GM23338 (cell line): ENCODE results near the gene MUC6. TPM values are rescaled to one million over a fixed set of nuclear protein-coding genes. Genes with fewer than 3 reads are reported as not detected.
A peak's percentile ranks its signal among the peaks of the same experiment; 100 is the strongest.

ENCODE experiments used
- ATAC-seq: fragments of 200-7000 bp; cut with Tn5 transposase; 3 replicates; pipeline ENCODE4 v1.9.1; 2020
- DNase-seq: peaks from one replicate; pipeline ENCODE4 v3.0.0-alpha.2; 2015; ENCODE audit warnings: low spot score
- H2AFZ ChIP-seq: fragments of 200-600 bp; sonication (generic); 2 replicates; pipeline ENCODE4 v1.8.0; 2016; ENCODE audit warnings: antibody characterized with exemption, mild to moderate bottlenecking, moderate library complexity
- H3F3A ChIP-seq: fragments of 200-600 bp; sonication (generic); replicated peaks from 2 replicates; pipeline ENCODE4 v1.8.0; 2017; ENCODE audit warnings: antibody characterized with exemption, mixed run types, low read depth
- H3K27ac ChIP-seq: fragments of 200-600 bp; sonication (generic); 2 replicates; pipeline ENCODE4 v1.6.1; 2016; ENCODE audit warnings: low read depth
- H3K27me3 ChIP-seq: fragments of 200-600 bp; sonication (generic); 2 replicates; pipeline ENCODE4 v1.8.0; 2016; ENCODE audit warnings: mild to moderate bottlenecking, mixed run types, moderate library complexity; ENCODE audit not compliant: insufficient read depth
- H3K36me3 ChIP-seq: fragments of 200-600 bp; sonication (generic); 2 replicates; pipeline ENCODE4 v1.8.0; 2016; ENCODE audit warnings: mild to moderate bottlenecking; ENCODE audit not compliant: insufficient read depth
- H3K4me1 ChIP-seq: fragments of 200-600 bp; sonication (generic); 2 replicates; pipeline ENCODE4 v1.8.0; 2016; ENCODE audit warnings: mild to moderate bottlenecking, moderate library complexity; ENCODE audit not compliant: insufficient read depth
- H3K4me2 ChIP-seq: fragments of 200-600 bp; sonication (generic); 2 replicates; pipeline ENCODE4 v1.7.1; 2017; ENCODE audit warnings: mixed run types
- H3K4me3 ChIP-seq: fragments of 200-600 bp; sonication (generic); 2 replicates; pipeline ENCODE4 v1.6.1; 2016; ENCODE audit warnings: mixed run types
- H3K79me2 ChIP-seq: fragments of 200-600 bp; sonication (generic); replicated peaks from 2 replicates; pipeline ENCODE4 v1.8.0; 2017; ENCODE audit warnings: mild to moderate bottlenecking; ENCODE audit not compliant: insufficient read depth
- H3K9me2 ChIP-seq: fragments of 200-600 bp; sonication (generic); 2 replicates; pipeline ENCODE4 v1.8.0; 2017; ENCODE audit not compliant: insufficient read depth
- H4K20me1 ChIP-seq: fragments of 200-600 bp; sonication (generic); replicated peaks from 2 replicates; pipeline ENCODE4 v1.8.0; 2017; ENCODE audit warnings: mild to moderate bottlenecking; ENCODE audit not compliant: insufficient read depth
- H3K27ac Mint-ChIP-seq: 2 replicates; pipeline ENCODE4 v1.8.0; 2020; ENCODE audit warnings: inconsistent platforms, mild to moderate bottlenecking, moderate library complexity, mixed read lengths
- H3K27me3 Mint-ChIP-seq: 3 replicates; pipeline ENCODE4 v1.8.0; 2022; ENCODE audit warnings: low read depth, mild to moderate bottlenecking, moderate library complexity, mixed read lengths, inconsistent platforms; ENCODE audit not compliant: insufficient read depth, poor library complexity
- H3K36me3 Mint-ChIP-seq: 3 replicates; pipeline ENCODE4 v1.8.0; 2021; ENCODE audit warnings: low read depth, mild to moderate bottlenecking, inconsistent platforms, moderate library complexity, mixed read lengths
- H3K4me1 Mint-ChIP-seq: 3 replicates; pipeline ENCODE4 v1.8.0; 2020; ENCODE audit warnings: mild to moderate bottlenecking, inconsistent platforms, mixed read lengths
- H3K4me3 Mint-ChIP-seq: 3 replicates; pipeline ENCODE4 v1.8.0; 2021; ENCODE audit warnings: moderate library complexity, mild to moderate bottlenecking, inconsistent platforms, mixed read lengths
- H3K9me3 Mint-ChIP-seq: 3 replicates; pipeline ENCODE4 v1.8.0; 2020; ENCODE audit warnings: moderate library complexity, mild to moderate bottlenecking, inconsistent platforms, mixed read lengths
- EZH2phosphoT487 ChIP-seq: fragments of 200-600 bp; sonication (generic); IDR thresholded peaks from one replicate; pipeline ENCODE4 v1.8.1; 2018; ENCODE audit warnings: antibody characterized with exemption; ENCODE audit not compliant: unreplicated experiment
- JUNB ChIP-seq: IDR thresholded peaks from one replicate; pipeline ENCODE4 v1.6.1; 2016; ENCODE audit warnings: antibody characterized with exemption; ENCODE audit not compliant: unreplicated experiment
- POLR2AphosphoS5 ChIP-seq: IDR thresholded peaks from 2 replicates; pipeline ENCODE4 v1.6.1; 2016; ENCODE audit warnings: antibody characterized with exemption, low read depth
- ZNF331 ChIP-seq: fragments of 250-450 bp; sonication (Bioruptor Pico); IDR thresholded peaks from 2 replicates; pipeline ENCODE4 v1.5.0; 2020; ENCODE audit warnings: low read depth, mild to moderate bottlenecking, moderate library complexity
- polyA plus RNA-seq: library from polyadenylated mRNA; unstranded; fragments of >200 nt; fragmentation: Nextera tagmentation; extraction: Ambion mirVana; gene quantifications from 2 replicates; pipeline ENCODE4 v1.2.1, GENCODE V29; 2016
- total RNA-seq: library from RNA; depleted of rRNA; stranded (reverse); fragments of >200 nt; shearing (Covaris generic); gene quantifications from 2 replicates; pipeline ENCODE4 v1.2.3, GENCODE V29; 2014
- TF ChIP-seq, protein P1 (sequence below): fragments of 250-450 bp; sonication (Bioruptor Pico); IDR thresholded peaks from 2 replicates; pipeline ENCODE4 v1.5.0; 2020; ENCODE audit warnings: mild to moderate bottlenecking, moderate library complexity
- TF ChIP-seq, protein P2 (sequence below), 2 experiments: fragments of 200-600 bp in 1 of 2; sonication (generic) in 1 of 2; conservative IDR thresholded peaks; 2 replicates each; pipeline versions ENCODE4 v1.5.1 to v1.6.1; 2016 to 2017; ENCODE audit warnings: antibody characterized with exemption in 2 of 2, low read depth in 2 of 2, mild to moderate bottlenecking in 2 of 2, moderate library complexity in 1 of 2
- TF ChIP-seq, protein P3 (sequence below): IDR thresholded peaks from one replicate; pipeline ENCODE4 v1.6.1; 2018; ENCODE audit warnings: antibody characterized with exemption; ENCODE audit not compliant: unreplicated experiment

The MUC6 gene
- total and polyA plus RNA-seq, 2 experiments from 2014 or later = not detected

DNA sequence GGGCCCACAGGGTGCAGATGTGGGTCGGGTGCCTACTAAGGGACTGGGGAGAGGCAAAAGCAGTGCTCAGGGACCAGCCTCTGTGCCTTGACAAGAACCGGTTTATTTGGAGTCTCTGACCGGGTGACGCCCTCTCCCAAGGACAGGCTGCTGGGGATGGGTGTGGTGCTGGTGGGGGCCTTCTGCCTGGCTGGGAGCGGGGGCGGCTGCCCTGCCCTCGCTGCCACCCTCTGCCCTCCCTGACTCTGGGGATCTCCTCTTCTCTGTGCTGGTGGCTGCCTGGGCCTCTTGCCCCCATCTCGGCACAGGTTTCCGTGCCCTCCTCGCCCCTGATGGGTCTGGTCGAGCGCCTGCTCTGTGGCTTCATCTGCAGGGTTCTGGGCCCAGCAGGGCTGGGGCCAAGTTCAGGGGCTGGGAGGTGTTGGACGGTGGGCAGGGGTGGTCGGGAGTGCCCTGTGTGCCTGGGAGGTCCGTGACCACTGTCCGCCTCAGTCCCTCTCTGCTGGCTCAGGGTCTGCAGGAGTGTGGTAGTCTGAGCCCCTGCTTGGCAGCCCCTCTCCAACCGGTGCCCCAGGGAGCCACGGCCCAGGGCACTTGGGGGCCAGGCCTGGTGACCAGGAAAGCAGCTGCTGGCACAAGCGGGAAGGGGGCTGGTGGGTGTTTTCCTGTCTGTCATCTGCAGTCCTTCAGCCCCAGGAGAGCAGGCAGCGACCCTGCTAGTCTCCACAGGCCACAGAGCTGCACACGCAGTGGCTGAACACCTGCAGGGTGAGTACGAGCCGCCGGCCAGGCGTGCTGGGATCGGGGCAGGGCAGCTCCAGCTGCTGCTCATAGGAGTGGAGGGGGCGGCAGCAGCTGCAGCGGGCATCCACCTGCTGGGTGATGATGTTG is 23.5 kb downstream of the MUC6 start:
- no peak overlapping the region for H2AFZ ChIP-seq
- H3K36me3 Mint-ChIP-seq = peaks cover 33% of the 10 kb centered on the region

GRCh38 chr11:1012291-1012690 is 24.2 kb downstream of the MUC6 start:
- no peak overlapping the region for H2AFZ ChIP-seq
- no peak overlapping the region for H3K27ac ChIP-seq
- DNase-seq (no peak), ATAC-seq (no peak)
- no peaks in the 10 kb centered on the region for H3K4me1 ChIP-seq
- H3K27me3 ChIP-seq = no peaks in the 10 kb centered on the region
- peaks cover 27% of the 10 kb centered on the region for H3K36me3 Mint-ChIP-seq
- no peaks in the 10 kb centered on the region for H3K4me1 Mint-ChIP-seq
- H3K27ac Mint-ChIP-seq = no peak overlapping the region
- peaks cover 14% of the 10 kb centered on the region for H3K27me3 Mint-ChIP-seq
- no peaks in the 10 kb centered on the region for H3K36me3 ChIP-seq
- no peak overlapping the region for H3K4me3 Mint-ChIP-seq
- H3K79me2 ChIP-seq = no peaks in the 10 kb centered on the region
- no peak overlapping the region for H3K4me3 ChIP-seq
- no peak overlapping the region for H3K4me2 ChIP-seq
- peaks cover 13% of the 10 kb centered on the region for H3K9me3 Mint-ChIP-seq
- no peaks in the 10 kb centered on the region for H3F3A ChIP-seq
- H4K20me1 ChIP-seq = no peaks in the 10 kb centered on the region; the same call in 1 of the 2 replicates
- H3K9me2 ChIP-seq = no peaks in the 10 kb centered on the region
- TF ChIP-seq, protein P1, sequence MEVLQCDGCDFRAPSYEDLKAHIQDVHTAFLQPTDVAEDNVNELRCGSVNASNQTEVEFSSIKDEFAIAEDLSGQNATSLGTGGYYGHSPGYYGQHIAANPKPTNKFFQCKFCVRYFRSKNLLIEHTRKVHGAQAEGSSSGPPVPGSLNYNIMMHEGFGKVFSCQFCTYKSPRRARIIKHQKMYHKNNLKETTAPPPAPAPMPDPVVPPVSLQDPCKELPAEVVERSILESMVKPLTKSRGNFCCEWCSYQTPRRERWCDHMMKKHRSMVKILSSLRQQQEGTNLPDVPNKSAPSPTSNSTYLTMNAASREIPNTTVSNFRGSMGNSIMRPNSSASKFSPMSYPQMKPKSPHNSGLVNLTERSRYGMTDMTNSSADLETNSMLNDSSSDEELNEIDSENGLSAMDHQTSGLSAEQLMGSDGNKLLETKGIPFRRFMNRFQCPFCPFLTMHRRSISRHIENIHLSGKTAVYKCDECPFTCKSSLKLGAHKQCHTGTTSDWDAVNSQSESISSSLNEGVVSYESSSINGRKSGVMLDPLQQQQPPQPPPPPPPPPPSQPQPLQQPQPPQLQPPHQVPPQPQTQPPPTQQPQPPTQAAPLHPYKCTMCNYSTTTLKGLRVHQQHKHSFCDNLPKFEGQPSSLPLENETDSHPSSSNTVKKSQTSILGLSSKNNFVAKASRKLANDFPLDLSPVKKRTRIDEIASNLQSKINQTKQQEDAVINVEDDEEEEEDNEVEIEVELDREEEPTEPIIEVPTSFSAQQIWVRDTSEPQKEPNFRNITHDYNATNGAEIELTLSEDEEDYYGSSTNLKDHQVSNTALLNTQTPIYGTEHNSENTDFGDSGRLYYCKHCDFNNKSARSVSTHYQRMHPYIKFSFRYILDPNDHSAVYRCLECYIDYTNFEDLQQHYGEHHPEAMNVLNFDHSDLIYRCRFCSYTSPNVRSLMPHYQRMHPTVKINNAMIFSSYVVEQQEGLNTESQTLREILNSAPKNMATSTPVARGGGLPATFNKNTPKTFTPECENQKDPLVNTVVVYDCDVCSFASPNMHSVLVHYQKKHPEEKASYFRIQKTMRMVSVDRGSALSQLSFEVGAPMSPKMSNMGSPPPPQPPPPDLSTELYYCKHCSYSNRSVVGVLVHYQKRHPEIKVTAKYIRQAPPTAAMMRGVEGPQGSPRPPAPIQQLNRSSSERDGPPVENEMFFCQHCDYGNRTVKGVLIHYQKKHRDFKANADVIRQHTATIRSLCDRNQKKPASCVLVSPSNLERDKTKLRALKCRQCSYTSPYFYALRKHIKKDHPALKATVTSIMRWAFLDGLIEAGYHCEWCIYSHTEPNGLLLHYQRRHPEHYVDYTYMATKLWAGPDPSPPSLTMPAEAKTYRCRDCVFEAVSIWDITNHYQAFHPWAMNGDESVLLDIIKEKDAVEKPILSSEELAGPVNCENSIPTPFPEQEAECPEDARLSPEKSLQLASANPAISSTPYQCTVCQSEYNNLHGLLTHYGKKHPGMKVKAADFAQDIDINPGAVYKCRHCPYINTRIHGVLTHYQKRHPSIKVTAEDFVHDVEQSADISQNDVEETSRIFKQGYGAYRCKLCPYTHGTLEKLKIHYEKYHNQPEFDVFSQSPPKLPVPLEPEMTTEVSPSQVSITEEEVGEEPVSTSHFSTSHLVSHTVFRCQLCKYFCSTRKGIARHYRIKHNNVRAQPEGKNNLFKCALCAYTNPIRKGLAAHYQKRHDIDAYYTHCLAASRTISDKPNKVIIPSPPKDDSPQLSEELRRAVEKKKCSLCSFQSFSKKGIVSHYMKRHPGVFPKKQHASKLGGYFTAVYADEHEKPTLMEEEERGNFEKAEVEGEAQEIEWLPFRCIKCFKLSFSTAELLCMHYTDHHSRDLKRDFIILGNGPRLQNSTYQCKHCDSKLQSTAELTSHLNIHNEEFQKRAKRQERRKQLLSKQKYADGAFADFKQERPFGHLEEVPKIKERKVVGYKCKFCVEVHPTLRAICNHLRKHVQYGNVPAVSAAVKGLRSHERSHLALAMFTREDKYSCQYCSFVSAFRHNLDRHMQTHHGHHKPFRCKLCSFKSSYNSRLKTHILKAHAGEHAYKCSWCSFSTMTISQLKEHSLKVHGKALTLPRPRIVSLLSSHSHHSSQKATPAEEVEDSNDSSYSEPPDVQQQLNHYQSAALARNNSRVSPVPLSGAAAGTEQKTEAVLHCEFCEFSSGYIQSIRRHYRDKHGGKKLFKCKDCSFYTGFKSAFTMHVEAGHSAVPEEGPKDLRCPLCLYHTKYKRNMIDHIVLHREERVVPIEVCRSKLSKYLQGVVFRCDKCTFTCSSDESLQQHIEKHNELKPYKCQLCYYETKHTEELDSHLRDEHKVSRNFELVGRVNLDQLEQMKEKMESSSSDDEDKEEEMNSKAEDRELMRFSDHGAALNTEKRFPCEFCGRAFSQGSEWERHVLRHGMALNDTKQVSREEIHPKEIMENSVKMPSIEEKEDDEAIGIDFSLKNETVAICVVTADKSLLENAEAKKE = no peak
- TF ChIP-seq, protein P2, sequence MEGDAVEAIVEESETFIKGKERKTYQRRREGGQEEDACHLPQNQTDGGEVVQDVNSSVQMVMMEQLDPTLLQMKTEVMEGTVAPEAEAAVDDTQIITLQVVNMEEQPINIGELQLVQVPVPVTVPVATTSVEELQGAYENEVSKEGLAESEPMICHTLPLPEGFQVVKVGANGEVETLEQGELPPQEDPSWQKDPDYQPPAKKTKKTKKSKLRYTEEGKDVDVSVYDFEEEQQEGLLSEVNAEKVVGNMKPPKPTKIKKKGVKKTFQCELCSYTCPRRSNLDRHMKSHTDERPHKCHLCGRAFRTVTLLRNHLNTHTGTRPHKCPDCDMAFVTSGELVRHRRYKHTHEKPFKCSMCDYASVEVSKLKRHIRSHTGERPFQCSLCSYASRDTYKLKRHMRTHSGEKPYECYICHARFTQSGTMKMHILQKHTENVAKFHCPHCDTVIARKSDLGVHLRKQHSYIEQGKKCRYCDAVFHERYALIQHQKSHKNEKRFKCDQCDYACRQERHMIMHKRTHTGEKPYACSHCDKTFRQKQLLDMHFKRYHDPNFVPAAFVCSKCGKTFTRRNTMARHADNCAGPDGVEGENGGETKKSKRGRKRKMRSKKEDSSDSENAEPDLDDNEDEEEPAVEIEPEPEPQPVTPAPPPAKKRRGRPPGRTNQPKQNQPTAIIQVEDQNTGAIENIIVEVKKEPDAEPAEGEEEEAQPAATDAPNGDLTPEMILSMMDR (conservative IDR thresholded peaks at IDR 0.05; ENCODE audit: low read depth in 2 of 2) = no peak
- no peak for TF ChIP-seq JUNB
- TF ChIP-seq EZH2phosphoT487 = no peak
- TF ChIP-seq ZNF331 (CRISPR knock-in tag) = no peak

More for the DNA sequence above, 23.5 kb downstream of the MUC6 start:
- H3K4me2 ChIP-seq = no peak overlapping the region
- H3K4me3 Mint-ChIP-seq = no peak overlapping the region
- H3K9me3 Mint-ChIP-seq = peaks cover 20% of the 10 kb centered on the region
- H3K4me1 ChIP-seq = no peaks in the 10 kb centered on the region
- H4K20me1 ChIP-seq = no peaks in the 10 kb centered on the region
- no peaks in the 10 kb centered on the region for H3K27me3 ChIP-seq
- no peaks in the 10 kb centered on the region for H3K79me2 ChIP-seq
- DNase-seq (no peak), ATAC-seq (peak; percentile 23)
- H3K27ac ChIP-seq = no peak overlapping the region
- H3F3A ChIP-seq = no peaks in the 10 kb centered on the region
- H3K4me1 Mint-ChIP-seq = no peaks in the 10 kb centered on the region
- H3K9me2 ChIP-seq = no peaks in the 10 kb centered on the region
- TF ChIP-seq POLR2AphosphoS5 (0 out of 2 replicates have a peak, but pooled peaks have one; percentile 11), EZH2phosphoT487 (no peak)
- TF ChIP-seq, protein P3, sequence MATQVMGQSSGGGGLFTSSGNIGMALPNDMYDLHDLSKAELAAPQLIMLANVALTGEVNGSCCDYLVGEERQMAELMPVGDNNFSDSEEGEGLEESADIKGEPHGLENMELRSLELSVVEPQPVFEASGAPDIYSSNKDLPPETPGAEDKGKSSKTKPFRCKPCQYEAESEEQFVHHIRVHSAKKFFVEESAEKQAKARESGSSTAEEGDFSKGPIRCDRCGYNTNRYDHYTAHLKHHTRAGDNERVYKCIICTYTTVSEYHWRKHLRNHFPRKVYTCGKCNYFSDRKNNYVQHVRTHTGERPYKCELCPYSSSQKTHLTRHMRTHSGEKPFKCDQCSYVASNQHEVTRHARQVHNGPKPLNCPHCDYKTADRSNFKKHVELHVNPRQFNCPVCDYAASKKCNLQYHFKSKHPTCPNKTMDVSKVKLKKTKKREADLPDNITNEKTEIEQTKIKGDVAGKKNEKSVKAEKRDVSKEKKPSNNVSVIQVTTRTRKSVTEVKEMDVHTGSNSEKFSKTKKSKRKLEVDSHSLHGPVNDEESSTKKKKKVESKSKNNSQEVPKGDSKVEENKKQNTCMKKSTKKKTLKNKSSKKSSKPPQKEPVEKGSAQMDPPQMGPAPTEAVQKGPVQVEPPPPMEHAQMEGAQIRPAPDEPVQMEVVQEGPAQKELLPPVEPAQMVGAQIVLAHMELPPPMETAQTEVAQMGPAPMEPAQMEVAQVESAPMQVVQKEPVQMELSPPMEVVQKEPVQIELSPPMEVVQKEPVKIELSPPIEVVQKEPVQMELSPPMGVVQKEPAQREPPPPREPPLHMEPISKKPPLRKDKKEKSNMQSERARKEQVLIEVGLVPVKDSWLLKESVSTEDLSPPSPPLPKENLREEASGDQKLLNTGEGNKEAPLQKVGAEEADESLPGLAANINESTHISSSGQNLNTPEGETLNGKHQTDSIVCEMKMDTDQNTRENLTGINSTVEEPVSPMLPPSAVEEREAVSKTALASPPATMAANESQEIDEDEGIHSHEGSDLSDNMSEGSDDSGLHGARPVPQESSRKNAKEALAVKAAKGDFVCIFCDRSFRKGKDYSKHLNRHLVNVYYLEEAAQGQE = no peak
- no peaks in the 10 kb centered on the region for H3K36me3 ChIP-seq
- H3K27ac Mint-ChIP-seq = no peak overlapping the region
- no peak overlapping the region for H3K4me3 ChIP-seq
- H3K27me3 Mint-ChIP-seq = peaks cover 17% of the 10 kb centered on the region
